Left lung (tissue), 14 donors: ENCODE results near the gene GPR156. TPM values are rescaled to one million over a fixed set of nuclear protein-coding genes. Genes with fewer than 3 reads are reported as not detected.
"Not testable (repeated sequence)": the region's sequence is repeated elsewhere in the genome, so short reads cannot be mapped to it uniquely, and the experiment has no call there.

ENCODE experiments used
- ATAC-seq: fragments of 200-7000 bp; cut with Tn5 transposase; one replicate; pipeline ENCODE4 v1.9.1; 2020; ENCODE audit warnings: moderate library complexity
- DNase-seq, 4 donors: peaks; one replicate each; pipeline ENCODE4 v3.0.0-alpha.2; 2013 to 2020
- H3K27ac ChIP-seq, 2 donors: fragments of 200-600 bp; sonication (generic) in 1 of 2; one replicate each; pipeline versions ENCODE4 v1.5.0 to v1.8.0; 2020 to 2021
- H3K27me3 ChIP-seq, 2 donors: fragments of 200-600 bp; sonication (generic) in 1 of 2; one replicate each; pipeline versions ENCODE4 v1.5.0 to v1.8.0; 2020 to 2021
- H3K36me3 ChIP-seq, 2 donors: fragments of 200-600 bp; sonication (generic) in 1 of 2; one replicate each; pipeline versions ENCODE4 v1.5.0 to v1.8.0; 2020 to 2021
- H3K4me1 ChIP-seq, 2 donors: fragments of 200-600 bp; one replicate each; pipeline ENCODE4 v1.8.0; 2021
- H3K4me3 ChIP-seq, 2 donors: fragments of 200-600 bp; sonication (generic) in 1 of 2; one replicate each; pipeline versions ENCODE4 v1.5.0 to v1.8.0; 2020 to 2021; ENCODE audit warnings: mild to moderate bottlenecking in 1 of 2
- H3K9me3 ChIP-seq, 2 donors: fragments of 200-600 bp; sonication (generic) in 1 of 2; one replicate each; pipeline versions ENCODE4 v1.5.0 to v1.8.0; 2020 to 2021
- intact Hi-C, 2 donors: fragments of 100-400 bp; cut with DNase I; formaldehyde crosslinking; loops; one replicate each; pipeline versions ENCODE4 v1.11.2 to v1.14.2; 2022
- long read RNA-seq, 12 donors: library from polyadenylated mRNA in 2 of 12; unstranded in 2 of 12; transcript quantifications; one replicate each; pipeline ENCODE4 v2.0.0 and lab custom pipeline, GENCODE V29; 2019 to 2026
- polyA plus RNA-seq, 6 donors: library from polyadenylated mRNA; unstranded; fragments of 120-200 nt; gene quantifications; one replicate each; pipeline ENCODE4 v1.2.1, GENCODE V29; 2013; ENCODE audit not compliant: insufficient read length in 6 of 6
- total RNA-seq, 2 donors: library from RNA; stranded (reverse); fragmentation: NEBNext Ultra II Directional; extraction: Animal tissue kit (Norgen Biotek cat#: 25700); gene quantifications; one replicate each; pipeline ENCODE4 v1.2.1, GENCODE V29; 2021
- TF ChIP-seq, protein P1 (sequence below), 2 donors: fragments of 200-600 bp; sonication (generic) in 1 of 2; IDR thresholded peaks; one replicate each; pipeline versions ENCODE4 v1.5.0 to v1.8.0; 2021; ENCODE audit warnings: antibody characterized with exemption in 2 of 2
- donor health status: DM: no; HTN: yes; CAD: no.
- donor health status: DM: no; HTN: no; CAD: no.

Gene GPR156
- under 1 TPM; 0.34 to 0.85 TPM for total RNA-seq
- polyA plus RNA-seq, result 1 to 10 TPM; 1.7 to 3.2 (median 2.1) TPM
- long read RNA-seq, donor 1, result 0 reads
- long read RNA-seq, donor 2, partial matches to known transcripts, result 0 of 1 reads
- long read RNA-seq, donor 2, other reads (novel, unspliced or antisense), result 0 of 1 reads
- long read RNA-seq, donor 3, result 0 reads
- long read RNA-seq, donor 4, result 0 reads
- long read RNA-seq, donor 5, full-length matches to known transcripts, result 1 of 1 reads
- long read RNA-seq, donor 5, partial matches to known transcripts, result 0 of 1 reads
- long read RNA-seq, donor 5, other reads (novel, unspliced or antisense), result 0 of 1 reads
- long read RNA-seq, donor 6, result 0 reads
- long read RNA-seq, donor 7, result 0 reads
- long read RNA-seq, donor 8, result 0 reads
- long read RNA-seq, donor 9, result 0 reads
- long read RNA-seq, donor 10, result 0 reads
- long read RNA-seq, donor 11, result 0 reads
- long read RNA-seq, donor 12, result 0 reads

DNA sequence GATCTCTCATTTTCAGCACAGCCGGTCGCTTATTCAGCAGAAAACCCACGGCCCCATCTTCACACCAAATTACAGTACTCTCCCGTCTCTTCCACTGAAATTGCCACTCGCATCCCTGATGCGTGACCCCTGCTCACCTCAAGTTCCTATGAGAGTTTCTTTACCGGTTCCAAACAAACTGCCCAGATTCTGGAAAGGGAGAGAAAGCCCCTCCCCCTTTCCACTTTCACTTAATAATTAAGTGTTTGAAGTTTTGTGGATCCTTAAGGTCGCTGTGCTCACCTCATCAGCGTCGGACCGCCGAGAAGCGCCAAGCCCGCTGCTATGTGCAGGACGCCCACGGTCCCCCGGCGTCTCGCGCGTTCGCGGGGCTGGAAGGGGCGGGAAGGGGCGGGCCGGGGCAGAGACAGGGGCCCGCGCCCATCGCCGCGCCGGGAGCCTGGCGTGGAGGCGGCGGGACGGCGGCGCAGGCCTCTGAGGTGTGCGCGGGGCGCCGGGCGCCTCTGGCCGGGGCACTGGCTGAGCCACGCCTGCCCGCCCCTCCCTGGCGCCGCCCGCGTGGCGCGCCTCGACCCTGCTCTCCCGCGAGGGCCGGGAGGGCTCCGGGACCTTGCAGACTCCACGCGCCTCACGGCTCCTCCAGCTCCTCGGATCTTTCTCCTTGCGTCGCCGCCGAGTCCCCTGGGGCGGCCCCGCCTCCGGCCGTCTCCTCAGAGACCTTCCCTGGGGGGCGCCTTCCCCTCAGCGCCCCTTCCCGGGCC lies at the start of gene GPR156:
Gene GPR156, minus strand, starts transcription at position 476 of the 761 bp plus-strand sequence. CDS start 41,124 bp downstream, outside the sequence.
- TF ChIP-seq, protein P1, sequence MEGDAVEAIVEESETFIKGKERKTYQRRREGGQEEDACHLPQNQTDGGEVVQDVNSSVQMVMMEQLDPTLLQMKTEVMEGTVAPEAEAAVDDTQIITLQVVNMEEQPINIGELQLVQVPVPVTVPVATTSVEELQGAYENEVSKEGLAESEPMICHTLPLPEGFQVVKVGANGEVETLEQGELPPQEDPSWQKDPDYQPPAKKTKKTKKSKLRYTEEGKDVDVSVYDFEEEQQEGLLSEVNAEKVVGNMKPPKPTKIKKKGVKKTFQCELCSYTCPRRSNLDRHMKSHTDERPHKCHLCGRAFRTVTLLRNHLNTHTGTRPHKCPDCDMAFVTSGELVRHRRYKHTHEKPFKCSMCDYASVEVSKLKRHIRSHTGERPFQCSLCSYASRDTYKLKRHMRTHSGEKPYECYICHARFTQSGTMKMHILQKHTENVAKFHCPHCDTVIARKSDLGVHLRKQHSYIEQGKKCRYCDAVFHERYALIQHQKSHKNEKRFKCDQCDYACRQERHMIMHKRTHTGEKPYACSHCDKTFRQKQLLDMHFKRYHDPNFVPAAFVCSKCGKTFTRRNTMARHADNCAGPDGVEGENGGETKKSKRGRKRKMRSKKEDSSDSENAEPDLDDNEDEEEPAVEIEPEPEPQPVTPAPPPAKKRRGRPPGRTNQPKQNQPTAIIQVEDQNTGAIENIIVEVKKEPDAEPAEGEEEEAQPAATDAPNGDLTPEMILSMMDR (IDR thresholded peaks at IDR 0.05), result no peak
- DNase-seq (peak in 2 of 4 donors; percentile 41 to 43), ATAC-seq (peak; percentile 73)
- Histone ChIP-seq H3K9me3 (no peaks in the 10 kb centered on the region), H3K27ac (no peak within 1 kb of the TSS), H3K36me3 (no peaks in the 10 kb centered on the region), H3K4me1 (peaks cover 0 to 7% of the 10 kb centered on the region in 2 donors), H3K27me3 (peaks cover 6 to 55% of the 10 kb centered on the region in 2 donors), H3K4me3 (peak within 1 kb of the TSS; percentile 31 to 35)
- intact Hi-C loops, result no loop called here

GRCh38 chr3:120332646-120333045 lies 47.6 kb upstream of the GPR156 start:
- no peaks in the 10 kb centered on the region for H3K4me1 ChIP-seq
- H3K27me3 ChIP-seq, result no peaks in the 10 kb centered on the region
- TF ChIP-seq, protein P1 (IDR thresholded peaks at IDR 0.05), result no peak
- H3K36me3 ChIP-seq, result peaks cover 0 to 77% of the 10 kb centered on the region in 2 donors
- H3K27ac ChIP-seq, result no peak overlapping the region
- intact Hi-C loops, result no loop called here
- H3K9me3 ChIP-seq, result no peaks in the 10 kb centered on the region
- DNase-seq (no peak), ATAC-seq (no peak)
- no peak overlapping the region for H3K4me3 ChIP-seq

DNA sequence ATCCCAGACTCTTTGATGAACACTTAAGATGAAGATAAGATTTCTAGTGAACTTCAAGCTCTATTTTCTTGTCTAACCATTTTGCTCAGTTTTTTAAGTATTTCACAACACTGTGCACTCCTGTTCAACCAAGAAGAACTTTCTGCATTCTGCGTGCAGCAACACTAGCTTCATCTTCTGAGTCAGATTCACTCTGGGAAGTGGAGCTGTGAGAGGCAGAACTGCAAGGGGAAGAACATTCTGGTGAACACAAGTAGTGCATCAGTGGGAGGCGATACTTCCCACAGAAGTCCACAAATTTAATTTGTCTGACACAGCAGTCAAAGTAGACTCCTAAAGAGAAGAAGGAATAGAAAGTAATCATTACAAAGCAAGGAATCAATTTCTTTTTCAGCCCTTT lies 46.1 kb upstream of the GPR156 start:
- intact Hi-C loops, result no loop called here
- no peaks in the 10 kb centered on the region for H3K4me1 ChIP-seq
- no peaks in the 10 kb centered on the region for H3K27me3 ChIP-seq
- no peak for DNase-seq
- no peaks in the 10 kb centered on the region for H3K9me3 ChIP-seq
- TF ChIP-seq, protein P1 (IDR thresholded peaks at IDR 0.05), result no peak
- H3K27ac ChIP-seq, result no peak overlapping the region
- peaks cover 0 to 79% of the 10 kb centered on the region in 2 donors for H3K36me3 ChIP-seq
- no peak for ATAC-seq
- no peak overlapping the region for H3K4me3 ChIP-seq

- Histone ChIP-seq H3K27me3 (no peaks in the 10 kb centered on the region), H3K36me3 (peaks cover 0 to 54% of the 10 kb centered on the region in 2 donors), H3K4me1 (no peaks in the 10 kb centered on the region), H3K27ac (no peak overlapping the region), H3K9me3 (no peaks in the 10 kb centered on the region), H3K4me3 (no peak overlapping the region)
- TF ChIP-seq, protein P1 (IDR thresholded peaks at IDR 0.05), result no peak
- DNase-seq (no peak), ATAC-seq (no peak)
- intact Hi-C loops, result no loop called here
Measured at GRCh38 chr3:120326784-120327183, 41.8 kb upstream of the GPR156 start.

DNA sequence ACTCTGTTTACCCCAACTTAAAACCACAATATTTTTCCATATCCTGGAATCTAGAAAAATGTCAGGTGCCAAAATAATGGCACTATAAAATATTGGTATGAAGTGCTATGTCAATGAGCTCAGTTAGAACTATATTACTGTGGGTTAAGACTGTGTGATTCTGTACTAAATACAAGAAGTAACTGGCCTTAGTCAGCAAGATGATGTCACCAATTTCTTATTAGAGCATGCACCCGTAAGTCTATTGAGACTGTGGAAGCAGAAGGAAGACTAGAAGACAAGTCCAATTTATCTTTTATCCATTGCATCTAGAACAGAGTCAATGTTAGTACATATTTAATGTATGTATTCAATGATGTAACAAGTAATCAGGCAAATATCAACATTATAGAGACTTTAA lies 39.2 kb upstream of the GPR156 start:
- peaks cover 0 to 4% of the 10 kb centered on the region in 2 donors for H3K9me3 ChIP-seq
- TF ChIP-seq, protein P1 (IDR thresholded peaks at IDR 0.05), result no peak
- H3K27ac ChIP-seq, result no peak overlapping the region
- no peak overlapping the region for H3K4me3 ChIP-seq
- no peak for ATAC-seq
- no peaks in the 10 kb centered on the region for H3K4me1 ChIP-seq
- H3K36me3 ChIP-seq, result peaks cover 0 to 30% of the 10 kb centered on the region in 2 donors
- intact Hi-C loops, result no loop called here
- no peak for DNase-seq
- no peaks in the 10 kb centered on the region for H3K27me3 ChIP-seq

GRCh38 chr3:120323761-120324160 lies 38.7 kb upstream of the GPR156 start:
- intact Hi-C loops, H3K4me3 ChIP-seq, ATAC-seq, H3K27me3 ChIP-seq, H3K27ac ChIP-seq, H3K4me1 ChIP-seq, DNase-seq, H3K9me3 ChIP-seq: not testable (repeated sequence)
- H3K36me3 ChIP-seq, result peaks cover 0 to 31% of the 10 kb centered on the region in 2 donors
